ENCODE data around the gene SPI1. TPM values are rescaled to one million over a fixed set of nuclear protein-coding genes. Genes with fewer than 3 reads are reported as not detected.

Gene SPI1
- polyA plus RNA-seq (2013, experiment 1 of 2) = 0.33 TPM
- not detected for polyA plus RNA-seq (2013, experiment 2 of 2)

GRCh38 chr11:47378010-47378835, at the start of gene SPI1:
Gene SPI1, minus strand, starts transcription at chr11:47378547. Its CDS starts 194 bp downstream, at chr11:47378353.
- WGBS, 2 experiments (ENCODE audit: insufficient coverage in 2 of 2) = 89 to 94% methylated on average over 27 to 28 of the region's 31 CpGs
- Histone ChIP-seq H3K4me1 (ENCODE audit: control insufficient read depth, insufficient read depth, low read length, poor library complexity, severe bottlenecking) (peaks cover 9% of the 10 kb centered on the region), H3K4me3 (ENCODE audit: extremely low read depth, insufficient read depth, low read length, poor library complexity, severe bottlenecking) (no peak within 1 kb of the TSS), H3K9me3 (ENCODE audit: control insufficient read depth, low read length) (no peaks in the 10 kb centered on the region), H3K36me3 (ENCODE audit: control insufficient read depth, insufficient read depth, low read length) (no peaks in the 10 kb centered on the region), H3K27ac (ENCODE audit: low read depth, low read length, severe bottlenecking) (no peak within 1 kb of the TSS)

- H3K9me3 ChIP-seq (ENCODE audit: control insufficient read depth, low read length) = no peaks in the 10 kb centered on the region
- 4 to 6% methylated on average over 46 to 50 of the region's 62 CpGs for WGBS, 2 experiments (ENCODE audit: insufficient coverage in 2 of 2)
- peak within 1 kb of the TSS; percentile 90 for H3K27ac ChIP-seq (ENCODE audit: low read depth, low read length, severe bottlenecking)
- peaks cover 37% of the 10 kb centered on the region for H3K36me3 ChIP-seq (ENCODE audit: control insufficient read depth, insufficient read depth, low read length)
- H3K4me3 ChIP-seq (ENCODE audit: extremely low read depth, insufficient read depth, low read length, poor library complexity, severe bottlenecking) = peak within 1 kb of the TSS; percentile 82
- peaks cover 3% of the 10 kb centered on the region for H3K4me1 ChIP-seq (ENCODE audit: control insufficient read depth, insufficient read depth, low read length, poor library complexity, severe bottlenecking)
These were observed 48.0 kb upstream of the SPI1 start, which contains the start of gene PSMC3 for GRCh38 chr11:47426062-47426956. Gene PSMC3, minus strand, starts transcription at chr11:47426439. Its CDS starts 160 bp downstream, at chr11:47426279.

GRCh38 chr11:47425611-47426010, 47.3 kb upstream of the SPI1 start:
- Histone ChIP-seq H3K36me3 (ENCODE audit: control insufficient read depth, insufficient read depth, low read length) (peaks cover 44% of the 10 kb centered on the region), H3K4me1 (ENCODE audit: control insufficient read depth, insufficient read depth, low read length, poor library complexity, severe bottlenecking) (peaks cover 3% of the 10 kb centered on the region), H3K9me3 (ENCODE audit: control insufficient read depth, low read length) (no peaks in the 10 kb centered on the region), H3K4me3 (ENCODE audit: extremely low read depth, insufficient read depth, low read length, poor library complexity, severe bottlenecking) (peak overlapping the region; percentile 82), H3K27ac (ENCODE audit: low read depth, low read length, severe bottlenecking) (no peak overlapping the region)
- 0 to 1% methylated on average over 1 to 11 of the region's 14 CpGs for WGBS, 2 experiments (ENCODE audit: insufficient coverage in 2 of 2)

GRCh38 chr11:47418454-47419259, 40.3 kb upstream of the SPI1 start:
- Histone ChIP-seq H3K27ac (ENCODE audit: low read depth, low read length, severe bottlenecking) (no peak overlapping the region), H3K9me3 (ENCODE audit: control insufficient read depth, low read length) (no peaks in the 10 kb centered on the region), H3K36me3 (ENCODE audit: control insufficient read depth, insufficient read depth, low read length) (peaks cover 86% of the 10 kb centered on the region), H3K4me3 (ENCODE audit: extremely low read depth, insufficient read depth, low read length, poor library complexity, severe bottlenecking) (no peak overlapping the region), H3K4me1 (ENCODE audit: control insufficient read depth, insufficient read depth, low read length, poor library complexity, severe bottlenecking) (peaks cover 16% of the 10 kb centered on the region)
- 96 to 98% methylated on average over 20 to 21 of the region's 23 CpGs for WGBS, 2 experiments (ENCODE audit: insufficient coverage in 2 of 2)

- H3K4me3 ChIP-seq (ENCODE audit: extremely low read depth, insufficient read depth, low read length, poor library complexity, severe bottlenecking) = no peak overlapping the region
- no peaks in the 10 kb centered on the region for H3K9me3 ChIP-seq (ENCODE audit: control insufficient read depth, low read length)
- H3K27ac ChIP-seq (ENCODE audit: low read depth, low read length, severe bottlenecking) = no peak overlapping the region
- whole genome bisulfite sequencing, 2 experiments (ENCODE audit: insufficient coverage in 2 of 2) = 95 to 98% methylated on average over 6 of the region's 6 CpGs
- H3K4me1 ChIP-seq (ENCODE audit: control insufficient read depth, insufficient read depth, low read length, poor library complexity, severe bottlenecking) = peaks cover 22% of the 10 kb centered on the region
- peaks cover 84% of the 10 kb centered on the region for H3K36me3 ChIP-seq (ENCODE audit: control insufficient read depth, insufficient read depth, low read length)
These were observed 39.4 kb upstream of the SPI1 start for GRCh38 chr11:47417712-47418111.

- WGBS, 2 experiments (ENCODE audit: insufficient coverage in 2 of 2) = 81 to 86% methylated on average over 4 to 8 of the region's 13 CpGs
- H3K9me3 ChIP-seq (ENCODE audit: control insufficient read depth, low read length) = no peaks in the 10 kb centered on the region
- peak overlapping the region; percentile 73 for H3K27ac ChIP-seq (ENCODE audit: low read depth, low read length, severe bottlenecking)
- H3K4me3 ChIP-seq (ENCODE audit: extremely low read depth, insufficient read depth, low read length, poor library complexity, severe bottlenecking) = no peak overlapping the region
- H3K4me1 ChIP-seq (ENCODE audit: control insufficient read depth, insufficient read depth, low read length, poor library complexity, severe bottlenecking) = peaks cover 22% of the 10 kb centered on the region
- H3K36me3 ChIP-seq (ENCODE audit: control insufficient read depth, insufficient read depth, low read length) = peaks cover 85% of the 10 kb centered on the region
These were observed 37.7 kb upstream of the SPI1 start for GRCh38 chr11:47415949-47416472.

GRCh38 chr11:47415091-47415854, 36.9 kb upstream of the SPI1 start:
- no peak overlapping the region for H3K4me3 ChIP-seq (ENCODE audit: extremely low read depth, insufficient read depth, low read length, poor library complexity, severe bottlenecking)
- H3K9me3 ChIP-seq (ENCODE audit: control insufficient read depth, low read length) = no peaks in the 10 kb centered on the region
- H3K4me1 ChIP-seq (ENCODE audit: control insufficient read depth, insufficient read depth, low read length, poor library complexity, severe bottlenecking) = peaks cover 22% of the 10 kb centered on the region
- WGBS, 2 experiments (ENCODE audit: insufficient coverage in 2 of 2) = 87 to 91% methylated on average over 21 to 31 of the region's 31 CpGs
- H3K27ac ChIP-seq (ENCODE audit: low read depth, low read length, severe bottlenecking) = peak overlapping the region; percentile 73
- peaks cover 85% of the 10 kb centered on the region for H3K36me3 ChIP-seq (ENCODE audit: control insufficient read depth, insufficient read depth, low read length)

GRCh38 chr11:47414685-47415070, 36.3 kb upstream of the SPI1 start:
- Histone ChIP-seq H3K4me3 (ENCODE audit: extremely low read depth, insufficient read depth, low read length, poor library complexity, severe bottlenecking) (no peak overlapping the region), H3K36me3 (ENCODE audit: control insufficient read depth, insufficient read depth, low read length) (peaks cover 84% of the 10 kb centered on the region), H3K27ac (ENCODE audit: low read depth, low read length, severe bottlenecking) (no peak overlapping the region), H3K9me3 (ENCODE audit: control insufficient read depth, low read length) (no peaks in the 10 kb centered on the region), H3K4me1 (ENCODE audit: control insufficient read depth, insufficient read depth, low read length, poor library complexity, severe bottlenecking) (peaks cover 25% of the 10 kb centered on the region)
- WGBS, 2 experiments (ENCODE audit: insufficient coverage in 2 of 2) = 93% methylated on average over 14 to 18 of the region's 19 CpGs

- Histone ChIP-seq H3K9me3 (ENCODE audit: control insufficient read depth, low read length) (no peaks in the 10 kb centered on the region), H3K4me3 (ENCODE audit: extremely low read depth, insufficient read depth, low read length, poor library complexity, severe bottlenecking) (no peak overlapping the region), H3K4me1 (ENCODE audit: control insufficient read depth, insufficient read depth, low read length, poor library complexity, severe bottlenecking) (peaks cover 28% of the 10 kb centered on the region), H3K36me3 (ENCODE audit: control insufficient read depth, insufficient read depth, low read length) (peaks cover 79% of the 10 kb centered on the region), H3K27ac (ENCODE audit: low read depth, low read length, severe bottlenecking) (peak overlapping the region; percentile 23)
- WGBS, 2 experiments (ENCODE audit: insufficient coverage in 2 of 2) = 86 to 88% methylated on average over 9 to 12 of the region's 16 CpGs
These were observed 35.7 kb upstream of the SPI1 start for GRCh38 chr11:47413908-47414684.

Measured in mesodermal cell (in vitro differentiated cells).